H1 (cell line): ENCODE results near the gene FZD4.

Source experiments
- EP300 ChIP-seq, 2 experiments: IDR thresholded peaks; 1 replicate in 1 of 2; 2 replicates in 1 of 2; pipeline ENCODE4 v1.6.1; 2011 to 2012; ENCODE audit warnings: low read depth in 2 of 2, low read length in 2 of 2, mild to moderate bottlenecking in 2 of 2, borderline replicate concordance in 1 of 2, inconsistent platforms in 1 of 2, moderate library complexity in 1 of 2
- EZH2 ChIP-seq: fragments of 200-600 bp; sonication (generic); IDR thresholded peaks from 2 replicates; pipeline ENCODE4 v1.7.1; 2012; ENCODE audit warnings: low read depth, mild to moderate bottlenecking, moderate library complexity, low read length, inconsistent platforms; ENCODE audit not compliant: severe bottlenecking
- JUND ChIP-seq: IDR thresholded peaks from 2 replicates; pipeline ENCODE4 v1.6.1; 2011; ENCODE audit warnings: mild to moderate bottlenecking, improper control_type of control experiment, low read length
- POLR2A ChIP-seq, 2 experiments: IDR thresholded peaks; 1 replicate in 1 of 2; 2 replicates in 1 of 2; pipeline ENCODE4 v1.6.1; 2011; ENCODE audit warnings: low read depth in 2 of 2, low read length in 2 of 2, mild to moderate bottlenecking in 2 of 2; ENCODE audit errors: control extremely low read depth in 1 of 2
- RXRA ChIP-seq: IDR thresholded peaks from 2 replicates; pipeline ENCODE4 v1.6.1; 2011; ENCODE audit warnings: low read depth, mild to moderate bottlenecking, low read length, moderate library complexity; ENCODE audit not compliant: insufficient read depth
- SIRT6 ChIP-seq: IDR thresholded peaks from one replicate; pipeline ENCODE4 v1.7.1; 2012; ENCODE audit warnings: low read length, inconsistent platforms
- YY1 ChIP-seq: IDR thresholded peaks from 2 replicates; pipeline ENCODE4 v1.6.1; 2011; ENCODE audit warnings: low read depth, mild to moderate bottlenecking, low read length
- TF ChIP-seq, protein P1 (sequence below): IDR thresholded peaks from 2 replicates; pipeline ENCODE4 v1.6.1; 2012; ENCODE audit warnings: inconsistent platforms
- TF ChIP-seq, protein P2 (sequence below), 3 experiments: IDR thresholded peaks; 1 replicate in 2 of 3; 2 replicates in 1 of 3; pipeline versions ENCODE4 v1.5.1 to v1.6.1; 2011; ENCODE audit warnings: low read length in 3 of 3, mild to moderate bottlenecking in 3 of 3, inconsistent platforms in 2 of 3, low read depth in 1 of 3, moderate library complexity in 1 of 3; ENCODE audit not compliant: insufficient read depth in 1 of 3; ENCODE audit errors: control extremely low read depth in 1 of 3

DNA sequence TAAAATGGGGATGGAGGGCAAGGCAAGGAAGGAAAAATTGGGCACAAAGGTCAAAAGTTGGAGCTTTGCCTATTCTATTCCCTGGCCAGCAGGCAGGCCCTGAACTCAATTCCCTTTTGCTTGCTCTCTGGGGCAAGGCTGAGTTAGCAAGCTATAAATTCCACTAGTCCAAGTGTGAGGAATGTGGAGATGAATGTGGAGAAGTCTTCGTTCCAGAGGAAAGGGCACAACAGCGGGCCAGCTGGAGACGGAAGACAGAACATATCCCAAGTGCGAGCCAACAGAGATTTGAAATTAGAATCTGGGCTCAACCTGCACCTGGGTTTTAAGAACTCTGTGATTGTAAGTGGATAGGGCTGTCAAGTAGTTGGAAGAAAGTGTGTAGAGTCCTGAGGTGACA, 29.5 kb upstream of the FZD4 start:
- TF ChIP-seq, protein P1, sequence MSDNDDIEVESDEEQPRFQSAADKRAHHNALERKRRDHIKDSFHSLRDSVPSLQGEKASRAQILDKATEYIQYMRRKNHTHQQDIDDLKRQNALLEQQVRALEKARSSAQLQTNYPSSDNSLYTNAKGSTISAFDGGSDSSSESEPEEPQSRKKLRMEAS: no peak
- TF ChIP-seq, protein P2, sequence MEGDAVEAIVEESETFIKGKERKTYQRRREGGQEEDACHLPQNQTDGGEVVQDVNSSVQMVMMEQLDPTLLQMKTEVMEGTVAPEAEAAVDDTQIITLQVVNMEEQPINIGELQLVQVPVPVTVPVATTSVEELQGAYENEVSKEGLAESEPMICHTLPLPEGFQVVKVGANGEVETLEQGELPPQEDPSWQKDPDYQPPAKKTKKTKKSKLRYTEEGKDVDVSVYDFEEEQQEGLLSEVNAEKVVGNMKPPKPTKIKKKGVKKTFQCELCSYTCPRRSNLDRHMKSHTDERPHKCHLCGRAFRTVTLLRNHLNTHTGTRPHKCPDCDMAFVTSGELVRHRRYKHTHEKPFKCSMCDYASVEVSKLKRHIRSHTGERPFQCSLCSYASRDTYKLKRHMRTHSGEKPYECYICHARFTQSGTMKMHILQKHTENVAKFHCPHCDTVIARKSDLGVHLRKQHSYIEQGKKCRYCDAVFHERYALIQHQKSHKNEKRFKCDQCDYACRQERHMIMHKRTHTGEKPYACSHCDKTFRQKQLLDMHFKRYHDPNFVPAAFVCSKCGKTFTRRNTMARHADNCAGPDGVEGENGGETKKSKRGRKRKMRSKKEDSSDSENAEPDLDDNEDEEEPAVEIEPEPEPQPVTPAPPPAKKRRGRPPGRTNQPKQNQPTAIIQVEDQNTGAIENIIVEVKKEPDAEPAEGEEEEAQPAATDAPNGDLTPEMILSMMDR (IDR thresholded peaks at IDR 0.05; ENCODE audit: control extremely low read depth in 1 of 3, insufficient read depth in 1 of 3, low read depth in 1 of 3, low read length in 3 of 3): no peak
- no peak for TF ChIP-seq POLR2A (IDR thresholded peaks at IDR 0.05; ENCODE audit: control extremely low read depth in 1 of 2, low read depth in 2 of 2, low read length in 2 of 2)
- TF ChIP-seq EZH2: no peak
- TF ChIP-seq JUND: no peak
- TF ChIP-seq EP300 (IDR thresholded peaks at IDR 0.05; ENCODE audit: borderline replicate concordance in 1 of 2, low read depth in 2 of 2, low read length in 2 of 2): no peak
- no peak for TF ChIP-seq RXRA
- TF ChIP-seq SIRT6: no peak
- no peak for TF ChIP-seq YY1
